Measurements from ENCODE around the gene SIPA1L3. TPM values are rescaled to one million over a fixed set of nuclear protein-coding genes. Genes with fewer than 3 reads are reported as not detected.
A peak's percentile ranks its signal among the peaks of the same experiment; 100 is the strongest.

Gene SIPA1L3
- total RNA-seq, 1 experiment from 2014 or later, result 125 TPM

DNA sequence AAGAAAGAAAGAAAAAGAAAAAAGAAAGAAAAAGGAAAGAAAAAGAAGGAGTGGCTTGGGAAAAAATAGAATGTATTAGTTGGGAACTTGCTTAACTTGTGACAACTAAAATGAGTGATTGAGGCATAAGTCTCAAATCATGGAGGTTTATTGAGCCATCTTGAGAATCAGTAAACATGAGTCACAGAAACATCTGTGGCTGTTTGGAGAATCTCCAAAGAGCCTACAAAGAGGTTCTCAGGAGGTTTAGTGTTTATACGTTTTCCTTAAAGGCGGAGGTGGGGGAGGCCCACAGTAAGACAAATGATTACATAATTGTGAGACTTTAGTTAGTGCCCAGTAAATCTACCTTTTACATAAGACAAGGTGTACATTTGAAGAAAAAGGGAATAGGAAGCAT lies 39.2 kb upstream of the SIPA1L3 start:
- Histone ChIP-seq H3K9me3 (peaks cover 23% of the 10 kb centered on the region), H3K36me3 (ENCODE audit: control insufficient read depth, insufficient read depth, low read length) (no peaks in the 10 kb centered on the region), H3K4me3 (ENCODE audit: low read depth, low read length) (no peak overlapping the region), H3K27me3 (replicated peaks; ENCODE audit: control insufficient read depth, insufficient read depth, low read length) (no peaks in the 10 kb centered on the region), H3K4me1 (no peaks in the 10 kb centered on the region)
- Mint-ChIP-seq H3K27me3 (ENCODE audit: insufficient read depth, unreplicated experiment) (no peaks in the 10 kb centered on the region), H3K9me3 (ENCODE audit: unreplicated experiment) (peaks cover 46% of the 10 kb centered on the region), H3K4me3 (ENCODE audit: unreplicated experiment) (no peak overlapping the region), H3K4me1 (ENCODE audit: low read depth, unreplicated experiment) (peaks cover 7% of the 10 kb centered on the region), H3K36me3 (ENCODE audit: insufficient read depth, unreplicated experiment) (no peaks in the 10 kb centered on the region), H3K27ac (ENCODE audit: unreplicated experiment) (no peak overlapping the region)
- BruUV-seq (replicated peaks), result no TSS peak
- ChIA-PET POLR2A (no interaction called here), CTCF (no interaction called here)
- no peak for DNase-seq
- intact Hi-C loops (cut with micrococcal nuclease; ENCODE audit: unreplicated experiment), result no loop called here
- TF ChIP-seq CTCF (IDR thresholded peaks at IDR 0.05; ENCODE audit: insufficient read depth in 1 of 2, low read depth in 1 of 2, low read length in 1 of 2, severe bottlenecking in 1 of 2, unreplicated experiment in 1 of 2), result no peak

DNA sequence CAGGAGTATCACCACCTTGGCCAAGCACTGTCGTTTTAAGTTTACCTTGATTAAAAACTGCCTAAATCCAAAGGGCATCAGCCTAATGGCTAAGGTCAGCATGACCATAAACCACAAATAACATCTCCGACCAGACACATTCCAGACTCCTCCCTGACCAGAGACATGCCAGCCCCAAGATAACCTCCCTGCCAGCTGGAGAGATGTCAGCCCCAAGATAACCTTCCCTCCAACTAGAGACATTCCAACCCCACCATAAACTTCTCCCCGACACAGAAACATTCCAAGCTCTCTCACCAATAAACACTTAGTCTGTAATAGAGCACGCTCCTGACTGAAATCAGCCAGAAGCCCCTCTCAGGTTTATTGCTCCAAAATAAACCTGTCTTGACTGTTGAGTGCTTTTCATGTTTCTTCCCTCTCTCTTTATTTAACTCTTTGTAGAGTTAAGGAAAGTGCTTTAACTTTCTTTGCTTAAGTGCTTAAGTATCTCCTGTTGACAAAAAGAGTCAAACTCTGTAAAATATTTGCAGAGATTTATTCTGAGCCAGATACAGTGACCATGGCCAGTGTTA lies 37.2 kb upstream of the SIPA1L3 start:
- no peak for DNase-seq
- no peak for TF ChIP-seq CTCF (IDR thresholded peaks at IDR 0.05; ENCODE audit: insufficient read depth in 1 of 2, low read depth in 1 of 2, low read length in 1 of 2, severe bottlenecking in 1 of 2, unreplicated experiment in 1 of 2)
- Mint-ChIP-seq H3K27me3 (ENCODE audit: insufficient read depth, unreplicated experiment) (no peaks in the 10 kb centered on the region), H3K4me3 (ENCODE audit: unreplicated experiment) (no peak overlapping the region), H3K9me3 (ENCODE audit: unreplicated experiment) (peaks cover 39% of the 10 kb centered on the region), H3K27ac (ENCODE audit: unreplicated experiment) (peak overlapping the region; percentile 43), H3K36me3 (ENCODE audit: insufficient read depth, unreplicated experiment) (no peaks in the 10 kb centered on the region), H3K4me1 (ENCODE audit: low read depth, unreplicated experiment) (peaks cover 7% of the 10 kb centered on the region)
- BruUV-seq (replicated peaks), result no TSS peak
- ChIA-PET POLR2A (no interaction called here), CTCF (no interaction called here)
- Histone ChIP-seq H3K4me1 (0 out of 2 replicates have a peak, but pooled peaks cover 3% of the 10 kb centered on the region), H3K9me3 (peaks cover 27% of the 10 kb centered on the region), H3K36me3 (ENCODE audit: control insufficient read depth, insufficient read depth, low read length) (no peaks in the 10 kb centered on the region), H3K4me3 (ENCODE audit: low read depth, low read length) (no peak overlapping the region), H3K27me3 (replicated peaks; ENCODE audit: control insufficient read depth, insufficient read depth, low read length) (no peaks in the 10 kb centered on the region)
- intact Hi-C loops (cut with micrococcal nuclease; ENCODE audit: unreplicated experiment), result no loop called here

DNA sequence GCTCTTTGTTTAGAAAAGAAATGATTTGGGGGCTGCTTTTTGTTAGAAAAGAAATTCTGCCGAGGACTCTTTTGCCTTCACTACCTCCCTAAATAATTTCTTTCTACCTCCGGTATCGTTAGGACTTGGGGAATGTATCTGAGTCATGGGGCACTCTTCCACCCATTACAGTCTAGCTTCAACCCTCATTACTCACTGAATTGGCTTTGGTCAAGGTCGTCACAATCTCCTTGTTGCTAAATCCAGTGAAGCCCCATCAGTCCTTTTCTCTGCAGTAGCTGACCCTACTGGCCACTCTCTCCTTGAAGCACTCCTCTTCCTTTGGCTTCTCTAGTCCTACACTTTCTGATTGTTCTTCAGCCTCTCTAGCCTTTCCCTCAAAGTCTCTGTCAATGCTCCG lies 34.6 kb upstream of the SIPA1L3 start:
- no peak for TF ChIP-seq CTCF (IDR thresholded peaks at IDR 0.05; ENCODE audit: insufficient read depth in 1 of 2, low read depth in 1 of 2, low read length in 1 of 2, severe bottlenecking in 1 of 2, unreplicated experiment in 1 of 2)
- intact Hi-C loops (cut with micrococcal nuclease; ENCODE audit: unreplicated experiment), result no loop called here
- CTCF ChIA-PET, result no interaction called here
- H3K4me1 Mint-ChIP-seq (ENCODE audit: low read depth, unreplicated experiment), result peaks cover 2% of the 10 kb centered on the region
- no peaks in the 10 kb centered on the region for H3K36me3 ChIP-seq (ENCODE audit: control insufficient read depth, insufficient read depth, low read length)
- peaks cover 33% of the 10 kb centered on the region for H3K9me3 Mint-ChIP-seq (ENCODE audit: unreplicated experiment)
- H3K4me3 ChIP-seq (ENCODE audit: low read depth, low read length), result no peak overlapping the region
- H3K4me3 Mint-ChIP-seq (ENCODE audit: unreplicated experiment), result no peak overlapping the region
- no peak for DNase-seq
- H3K27ac Mint-ChIP-seq (ENCODE audit: unreplicated experiment), result no peak overlapping the region
- no peaks in the 10 kb centered on the region for H3K36me3 Mint-ChIP-seq (ENCODE audit: insufficient read depth, unreplicated experiment)
- no peaks in the 10 kb centered on the region for H3K27me3 Mint-ChIP-seq (ENCODE audit: insufficient read depth, unreplicated experiment)
- H3K27me3 ChIP-seq (replicated peaks; ENCODE audit: control insufficient read depth, insufficient read depth, low read length), result no peaks in the 10 kb centered on the region
- H3K9me3 ChIP-seq, result peaks cover 27% of the 10 kb centered on the region
- 0 out of 2 replicates have a peak, but pooled peaks cover 4% of the 10 kb centered on the region for H3K4me1 ChIP-seq
- POLR2A ChIA-PET, result no interaction called here
- BruUV-seq (replicated peaks), result no TSS peak
